Thyroid gland (tissue), 4 donors: ENCODE results near the gene TCP11L1. TPM values are rescaled to one million over a fixed set of nuclear protein-coding genes. Genes with fewer than 3 reads are reported as not detected.

Source experiments
- DNase-seq, 2 donors: peaks; one replicate each; pipeline ENCODE4 v3.0.0-alpha.2; 2019
- H3K27ac ChIP-seq, 3 donors: fragments of 200-600 bp; sonication (generic); 1 replicate in 2 of 3; 2 replicates in 1 of 3; pipeline ENCODE4 v1.5.1; 2016 to 2019; ENCODE audit warnings: mild to moderate bottlenecking in 1 of 3, moderate library complexity in 1 of 3
- H3K27me3 ChIP-seq: fragments of 200-600 bp; sonication (generic); one replicate; pipeline ENCODE4 v1.5.1; 2019
- H3K36me3 ChIP-seq, 2 donors: fragments of 200-600 bp; sonication (generic); one replicate each; pipeline ENCODE4 v1.5.1; 2016 to 2019
- H3K4me1 ChIP-seq, 2 donors: fragments of 200-600 bp; sonication (generic); one replicate each; pipeline ENCODE4 v1.5.1; 2017 to 2019
- H3K4me3 ChIP-seq, 3 donors: fragments of 200-600 bp; sonication (generic); replicated peaks in 1 of 3; 1 replicate in 2 of 3; 2 replicates in 1 of 3; pipeline ENCODE4 v1.5.1; 2016; ENCODE audit warnings: mild to moderate bottlenecking in 1 of 3
- H3K9me3 ChIP-seq: fragments of 200-600 bp; sonication (generic); one replicate; pipeline ENCODE4 v1.5.1; 2017
- CTCF ChIP-seq, 6 experiments: fragments of 200-600 bp in 3 of 6; fragments of 450-650 bp in 3 of 6; sonication (generic) in 3 of 6; IDR thresholded peaks; one replicate each; pipeline ENCODE4 v1.5.1; 2016 to 2019; ENCODE audit warnings: antibody characterized with exemption in 6 of 6, mild to moderate bottlenecking in 2 of 6, inconsistent platforms in 1 of 6, moderate library complexity in 1 of 6
- POLR2A ChIP-seq, 2 donors: fragments of 450-650 bp; IDR thresholded peaks; one replicate each; pipeline ENCODE4 v1.6.1; 2017; ENCODE audit warnings: antibody characterized with exemption in 2 of 2, mild to moderate bottlenecking in 2 of 2, moderate library complexity in 1 of 2
- WGBS, 2 donors: methylation state at CpG; one replicate each; pipeline ENCODE4 v1.1.5; 2017; 5-methylcytosine and 5-hydroxymethylcytosine counted together
- intact Hi-C: fragments of 100-400 bp; cut with DNase I; formaldehyde crosslinking; loops from one replicate; pipeline ENCODE4 v1.15.1; 2023
- total RNA-seq, 4 donors: library from RNA; depleted of rRNA; stranded (reverse); fragments of >200 nt; gene quantifications; one replicate each; pipeline ENCODE4 v1.2.3, GENCODE V29; 2016

The TCP11L1 gene
- total RNA-seq, 4 donors from 2014 or later, result 11.9 to 19.5 (median 17.2) TPM

- H3K4me3 ChIP-seq, result no peak overlapping the region
- no peaks in the 10 kb centered on the region for H3K27me3 ChIP-seq
- peaks cover 0 to 1% of the 10 kb centered on the region in 2 donors for H3K4me1 ChIP-seq
- 92 to 98% methylated on average over 1 of the region's 1 CpG for WGBS, 2 donors
- no peaks in the 10 kb centered on the region for H3K9me3 ChIP-seq
- H3K27ac ChIP-seq, result no peak overlapping the region
- intact Hi-C loops, result no loop called here
- no peak for TF ChIP-seq CTCF (IDR thresholded peaks at IDR 0.05)
- TF ChIP-seq POLR2A (IDR thresholded peaks at IDR 0.05), result no peak
- no peaks in the 10 kb centered on the region for H3K36me3 ChIP-seq
- no peak for DNase-seq
Observed at GRCh38 chr11:33021501-33021900, 17.9 kb upstream of the TCP11L1 start.

GRCh38 chr11:33021937-33022336 lies 17.4 kb upstream of the TCP11L1 start:
- TF ChIP-seq POLR2A (IDR thresholded peaks at IDR 0.05) (no peak), CTCF (IDR thresholded peaks at IDR 0.05) (no peak)
- Histone ChIP-seq H3K36me3 (no peaks in the 10 kb centered on the region), H3K27me3 (no peaks in the 10 kb centered on the region), H3K27ac (no peak overlapping the region), H3K4me3 (no peak overlapping the region), H3K4me1 (no peaks in the 10 kb centered on the region), H3K9me3 (no peaks in the 10 kb centered on the region)
- WGBS, 2 donors, result 43% methylated on average over 1 of the region's 1 CpG
- intact Hi-C loops, result no loop called here
- no peak for DNase-seq

DNA sequence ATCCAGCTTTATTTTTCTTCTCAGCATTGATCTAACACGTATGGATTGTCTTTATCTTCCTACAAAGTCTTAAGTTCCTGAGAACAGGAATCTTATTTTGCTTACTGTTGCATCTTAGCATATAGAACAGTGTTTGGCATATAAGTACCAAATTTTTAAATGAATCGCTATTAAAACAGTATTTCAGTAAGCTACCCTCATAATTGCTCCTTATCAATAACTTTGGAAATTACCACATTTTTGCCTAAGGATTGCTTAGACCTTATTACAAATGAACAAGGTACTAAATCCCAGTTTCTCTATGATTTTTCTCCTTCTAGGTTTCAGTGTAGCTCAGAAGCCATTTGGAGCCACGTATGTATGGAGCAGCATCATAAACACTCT lies 14.0 kb upstream of the TCP11L1 start:
- Histone ChIP-seq H3K27ac (no peak overlapping the region), H3K27me3 (no peaks in the 10 kb centered on the region), H3K9me3 (no peaks in the 10 kb centered on the region), H3K4me3 (no peak overlapping the region), H3K4me1 (no peaks in the 10 kb centered on the region), H3K36me3 (no peaks in the 10 kb centered on the region)
- no peak for DNase-seq
- intact Hi-C loops, result no loop called here
- no peak for TF ChIP-seq POLR2A (IDR thresholded peaks at IDR 0.05)
- TF ChIP-seq CTCF (IDR thresholded peaks at IDR 0.05), result no peak
- WGBS, 2 donors, result 88 to 90% methylated on average over 3 of the region's 3 CpGs

DNA sequence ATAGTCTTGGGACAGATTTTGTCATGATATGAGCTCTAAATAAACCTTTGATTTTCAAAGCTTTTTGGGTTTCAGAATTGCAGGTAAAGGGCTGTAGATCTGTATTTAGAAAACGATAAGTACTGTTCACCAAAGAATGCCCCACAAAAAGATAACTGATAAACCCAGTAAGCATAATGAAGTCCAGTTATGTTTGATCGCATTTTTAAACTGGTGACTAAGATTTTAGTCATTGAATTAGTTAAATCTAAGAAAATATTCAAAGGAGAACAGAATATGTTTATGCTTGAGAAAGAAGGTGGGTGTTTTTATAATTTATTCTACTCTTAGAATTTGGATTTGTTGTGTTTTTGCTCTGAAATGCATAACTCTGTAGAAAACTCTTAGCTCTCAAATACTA lies 12.1 kb upstream of the TCP11L1 start:
- Histone ChIP-seq H3K27me3 (no peaks in the 10 kb centered on the region), H3K9me3 (no peaks in the 10 kb centered on the region), H3K36me3 (no peaks in the 10 kb centered on the region), H3K27ac (no peak overlapping the region), H3K4me3 (no peak overlapping the region), H3K4me1 (no peaks in the 10 kb centered on the region)
- TF ChIP-seq CTCF (IDR thresholded peaks at IDR 0.05), result no peak
- TF ChIP-seq POLR2A (IDR thresholded peaks at IDR 0.05), result no peak
- DNase-seq, result no peak
- intact Hi-C loops, result no loop called here
- WGBS, 2 donors, result 90 to 95% methylated on average over 2 of the region's 2 CpGs

DNA sequence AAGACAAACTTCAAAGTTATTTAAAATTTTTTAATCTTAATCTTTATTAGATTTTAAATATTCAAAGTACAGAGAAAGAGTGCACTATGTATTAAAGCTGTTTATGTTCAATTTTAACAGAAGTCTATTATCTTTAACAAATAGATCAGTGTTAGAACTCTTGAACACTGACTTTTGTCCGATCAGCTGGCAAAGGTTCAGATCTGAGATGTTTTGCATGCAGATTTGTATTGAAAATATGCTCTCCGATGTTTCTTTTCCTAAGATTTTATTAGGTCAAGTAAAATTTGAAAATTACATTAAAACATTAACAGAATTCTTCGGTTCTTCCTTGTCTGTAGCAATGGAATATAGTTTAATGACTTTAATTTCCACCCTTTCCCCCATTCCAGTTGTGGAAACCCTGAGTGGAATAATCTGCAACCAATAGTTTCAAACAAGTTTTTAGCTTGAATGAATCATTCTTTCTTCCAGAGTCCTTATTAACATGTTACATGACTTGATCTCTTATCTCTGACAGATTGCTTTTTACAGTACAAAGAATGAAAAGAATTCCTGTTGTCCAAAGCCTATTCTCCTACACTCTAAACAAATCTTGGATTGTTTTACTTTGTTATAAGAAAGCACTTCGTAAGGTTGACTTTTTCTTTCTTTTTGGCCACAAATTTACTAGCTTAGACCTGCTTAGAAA lies 11.4 kb upstream of the TCP11L1 start:
- Histone ChIP-seq H3K36me3 (no peaks in the 10 kb centered on the region), H3K27ac (no peak overlapping the region), H3K4me3 (no peak overlapping the region), H3K4me1 (no peaks in the 10 kb centered on the region), H3K9me3 (no peaks in the 10 kb centered on the region), H3K27me3 (no peaks in the 10 kb centered on the region)
- no peak for DNase-seq
- intact Hi-C loops, result no loop called here
- 77 to 84% methylated on average over 4 of the region's 4 CpGs for WGBS, 2 donors
- no peak for TF ChIP-seq POLR2A (IDR thresholded peaks at IDR 0.05)
- TF ChIP-seq CTCF (IDR thresholded peaks at IDR 0.05), result no peak
